HCT116 (cell line): ENCODE data around the gene RAPGEF2. TPM values are rescaled to one million over a fixed set of nuclear protein-coding genes. Genes with fewer than 3 reads are reported as not detected.
"Not testable (repeated sequence)": the region's sequence is repeated elsewhere in the genome, so short reads cannot be mapped to it uniquely, and the experiment has no call there.

Source experiments
- ATAC-seq: fragments of 200-7000 bp; cut with Tn5 transposase; 2 replicates; pipeline ENCODE4 v1.9.1; 2020; ENCODE audit warnings: mild to moderate bottlenecking, moderate library complexity
- BruUV-seq: library from RNA; stranded (reverse); fragments of 400-500 nt; replicated peaks from 2 replicates; lab custom pipeline; 2021; lab: Mats Ljungman, UMichigan
- CTCF ChIA-PET: fragments of 300-600 bp; sonication (Branson Sonifier 250); formaldehyde crosslinking; loops from one replicate; lab custom pipeline; 2021; ENCODE audit warnings: antibody characterized with exemption; lab: Charles Lee
- POLR2A ChIA-PET: fragments of 300-600, 350-600 bp; sonication (Branson Sonifier 250); formaldehyde crosslinking; loops from one replicate; lab custom pipeline; 2021; ENCODE audit warnings: antibody characterized with exemption; lab: Charles Lee
- RAD21 ChIA-PET, 2 experiments: fragments of 300-600 bp; sonication (Branson Sonifier 250); formaldehyde crosslinking; loops; one replicate each; lab custom pipeline; 2023; ENCODE audit warnings: low total read pairs in 2 of 2; ENCODE audit not compliant: uncharacterized antibody in 2 of 2, unreplicated experiment in 2 of 2, low non-redundant PET in 1 of 2; lab: Charles Lee
- DNase-seq: peaks from one replicate; pipeline ENCODE4 v3.0.0-alpha.2; 2010; ENCODE audit warnings: low read depth, low spot score
- H2AFZ ChIP-seq: fragments of 200-600 bp; shearing (Covaris generic), sonication (generic); 2 replicates; pipeline ENCODE4 v1.6.1; 2017; ENCODE audit warnings: low read depth, mixed run types, mixed read lengths, antibody characterized with exemption, low read length; ENCODE audit not compliant: poor library complexity, severe bottlenecking
- H3K27ac ChIP-seq: 2 replicates; pipeline ENCODE4 v1.5.1; 2012; ENCODE audit warnings: low read depth, low read length
- H3K27me3 ChIP-seq: fragments of 200-600 bp; sonication (generic); 2 replicates; pipeline ENCODE4 v1.6.1; 2016; ENCODE audit warnings: mixed run types, low read length, mixed read lengths; ENCODE audit not compliant: insufficient read depth
- H3K36me3 ChIP-seq, 2 experiments: fragments of 200-500 bp in 1 of 2; fragments of 200-600 bp in 1 of 2; sonication (Bioruptor generic) in 1 of 2; sonication (generic) in 1 of 2; 2 replicates each; pipeline versions ENCODE4 v1.5.1 to v1.6.1; 2014 to 2016; ENCODE audit warnings: low read length in 2 of 2, inconsistent platforms in 1 of 2, mixed read lengths in 1 of 2, mixed run types in 1 of 2; ENCODE audit not compliant: insufficient read depth in 2 of 2, control insufficient read depth in 1 of 2
- H3K4me1 ChIP-seq, 2 experiments: fragments of 200-600 bp in 1 of 2; sonication (generic) in 1 of 2; 2 replicates each; pipeline versions ENCODE4 v1.5.1 to v1.6.1; 2012 to 2017; ENCODE audit warnings: low read length in 2 of 2, inconsistent platforms in 1 of 2, mild to moderate bottlenecking in 1 of 2, mixed read lengths in 1 of 2, mixed run types in 1 of 2, moderate library complexity in 1 of 2; ENCODE audit not compliant: insufficient read depth in 2 of 2, control insufficient read depth in 1 of 2
- H3K4me2 ChIP-seq: fragments of 200-600 bp; sonication (generic); 2 replicates; pipeline ENCODE4 v1.6.1; 2017; ENCODE audit warnings: mixed run types, low read length, mixed read lengths
- H3K4me3 ChIP-seq, 2 experiments: fragments of 200-600 bp in 1 of 2; sonication (generic) in 1 of 2; replicated peaks in 1 of 2; 2 replicates each; pipeline ENCODE4 v1.5.1; 2011 to 2016; ENCODE audit warnings: low read length in 2 of 2, control low read depth in 1 of 2, low read depth in 1 of 2, mild to moderate bottlenecking in 1 of 2, mixed read lengths in 1 of 2, mixed run types in 1 of 2
- H3K79me2 ChIP-seq: fragments of 200-600 bp; sonication (generic); 2 replicates; pipeline ENCODE4 v1.6.1; 2017; ENCODE audit warnings: mild to moderate bottlenecking, mixed run types, low read length, moderate library complexity, mixed read lengths; ENCODE audit not compliant: insufficient read depth
- H3K9ac ChIP-seq: fragments of 200-600 bp; sonication (generic); 2 replicates; pipeline ENCODE4 v1.6.1; 2016; ENCODE audit warnings: low read length, mixed read lengths
- H3K9me2 ChIP-seq: fragments of 200-600 bp; sonication (generic), shearing (Covaris generic); 2 replicates; pipeline ENCODE4 v1.6.1; 2017; ENCODE audit warnings: mixed run types, mild to moderate bottlenecking, moderate library complexity; ENCODE audit not compliant: insufficient read depth
- H3K9me3 ChIP-seq, 2 experiments: fragments of 200-500 bp in 1 of 2; fragments of 200-600 bp in 1 of 2; sonication (Bioruptor generic) in 1 of 2; sonication (generic) in 1 of 2; 2 replicates each; pipeline ENCODE4 v1.6.1; 2014 to 2017; ENCODE audit warnings: low read length in 2 of 2, mixed read lengths in 2 of 2, inconsistent platforms in 1 of 2, low read depth in 1 of 2, mild to moderate bottlenecking in 1 of 2, mixed run types in 1 of 2, moderate library complexity in 1 of 2; ENCODE audit not compliant: control insufficient read depth in 1 of 2, insufficient read depth in 1 of 2
- H4K20me1 ChIP-seq: fragments of 200-600 bp; sonication (generic), shearing (Covaris generic); 2 replicates; pipeline ENCODE4 v1.6.1; 2017; ENCODE audit warnings: mixed run types, mild to moderate bottlenecking, moderate library complexity; ENCODE audit not compliant: insufficient read depth
- CEBPB ChIP-seq: IDR thresholded peaks from 2 replicates; pipeline ENCODE4 v1.6.1; 2012; ENCODE audit warnings: low read depth
- FOSL1 ChIP-seq: IDR thresholded peaks from 2 replicates; pipeline ENCODE4 v1.6.1; 2012; ENCODE audit warnings: low read depth
- RAD21 ChIP-seq: IDR thresholded peaks from 2 replicates; pipeline ENCODE4 v1.6.1; 2012; ENCODE audit warnings: low read depth, mild to moderate bottlenecking
- SP1 ChIP-seq: IDR thresholded peaks from 2 replicates; pipeline ENCODE4 v1.6.1; 2012; ENCODE audit warnings: low read depth
- intact Hi-C: fragments of 100-400 bp; cut with micrococcal nuclease; formaldehyde crosslinking; loops from 2 replicates; pipeline ENCODE4 v1.10.0; 2022
- total RNA-seq: library from RNA; stranded (reverse); gene quantifications from one replicate; pipeline ENCODE4 v1.2.1, GENCODE V29; 2021; ENCODE audit not compliant: unreplicated experiment
- TF ChIP-seq, protein P1 (sequence below): IDR thresholded peaks from 2 replicates; pipeline ENCODE4 v1.6.1; 2011; ENCODE audit warnings: mild to moderate bottlenecking, low read length, moderate library complexity; ENCODE audit not compliant: insufficient replicate concordance; ENCODE audit errors: extremely low read depth

The RAPGEF2 gene
- total RNA-seq, 1 experiment from 2014 or later, result 21.2 TPM

DNA sequence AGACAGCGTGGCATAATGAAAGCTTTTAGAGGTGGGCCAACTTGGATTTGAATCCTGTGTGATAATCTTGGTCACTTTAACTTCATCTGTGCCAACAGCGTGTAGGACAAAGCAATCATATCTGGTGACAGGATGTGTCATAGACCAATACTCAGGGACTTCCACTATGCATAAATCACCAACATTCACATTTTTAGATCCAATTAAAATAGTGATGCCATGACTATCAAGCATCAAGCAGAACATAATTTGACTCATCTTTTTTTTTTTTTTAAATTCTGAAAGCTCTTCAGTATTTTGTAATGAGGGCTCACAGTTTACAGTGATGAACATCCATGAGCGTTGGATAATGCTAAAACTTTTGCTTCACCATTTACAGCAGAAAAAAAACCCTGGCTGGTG lies 27.3 kb upstream of the RAPGEF2 start (continued):
- TF ChIP-seq, protein P1, sequence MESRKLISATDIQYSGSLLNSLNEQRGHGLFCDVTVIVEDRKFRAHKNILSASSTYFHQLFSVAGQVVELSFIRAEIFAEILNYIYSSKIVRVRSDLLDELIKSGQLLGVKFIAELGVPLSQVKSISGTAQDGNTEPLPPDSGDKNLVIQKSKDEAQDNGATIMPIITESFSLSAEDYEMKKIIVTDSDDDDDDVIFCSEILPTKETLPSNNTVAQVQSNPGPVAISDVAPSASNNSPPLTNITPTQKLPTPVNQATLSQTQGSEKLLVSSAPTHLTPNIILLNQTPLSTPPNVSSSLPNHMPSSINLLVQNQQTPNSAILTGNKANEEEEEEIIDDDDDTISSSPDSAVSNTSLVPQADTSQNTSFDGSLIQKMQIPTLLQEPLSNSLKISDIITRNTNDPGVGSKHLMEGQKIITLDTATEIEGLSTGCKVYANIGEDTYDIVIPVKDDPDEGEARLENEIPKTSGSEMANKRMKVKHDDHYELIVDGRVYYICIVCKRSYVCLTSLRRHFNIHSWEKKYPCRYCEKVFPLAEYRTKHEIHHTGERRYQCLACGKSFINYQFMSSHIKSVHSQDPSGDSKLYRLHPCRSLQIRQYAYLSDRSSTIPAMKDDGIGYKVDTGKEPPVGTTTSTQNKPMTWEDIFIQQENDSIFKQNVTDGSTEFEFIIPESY, result no peak
- TF ChIP-seq RAD21 (no peak), FOSL1 (no peak), SP1 (no peak), CEBPB (no peak)

DNA sequence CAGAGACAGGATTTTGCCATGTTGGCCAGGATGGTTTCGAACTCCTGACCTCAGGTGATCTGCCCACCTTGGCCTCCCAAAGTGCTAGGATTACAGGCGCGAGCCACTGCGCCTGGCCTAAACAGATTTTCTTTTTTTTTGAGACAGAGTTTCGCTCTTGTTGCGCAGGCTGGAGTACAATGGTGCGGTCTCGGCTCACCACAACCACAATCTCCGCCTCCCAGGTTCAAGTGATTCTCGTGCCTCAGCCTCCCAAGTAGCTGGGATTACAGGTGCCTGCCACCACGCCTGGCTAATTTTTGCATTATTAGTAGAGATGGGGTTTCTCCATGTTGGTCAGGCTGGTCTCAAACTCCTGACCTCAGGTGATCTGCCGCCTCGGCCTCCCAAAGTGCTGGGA lies 25.9 kb upstream of the RAPGEF2 start:
- H3K36me3 ChIP-seq, H3K4me2 ChIP-seq, RAD21 ChIA-PET, H3K4me3 ChIP-seq, H3K9me2 ChIP-seq, H2AFZ ChIP-seq, H3K9ac ChIP-seq, POLR2A ChIA-PET, H4K20me1 ChIP-seq, H3K27ac ChIP-seq, H3K4me1 ChIP-seq, H3K9me3 ChIP-seq, CTCF ChIA-PET, H3K27me3 ChIP-seq, BruUV-seq, intact Hi-C loops, ATAC-seq, DNase-seq, H3K79me2 ChIP-seq: not testable (repeated sequence)
